Heart right ventricle (tissue), 16 donors: ENCODE results near the gene LRRN4. TPM values are rescaled to one million over a fixed set of nuclear protein-coding genes. Genes with fewer than 3 reads are reported as not detected.

Experiments
- ATAC-seq, 8 donors: fragments of 200-7000 bp; cut with Tn5 transposase; one replicate each; pipeline ENCODE4 v1.9.1; 2020; ENCODE audit warnings: mild to moderate bottlenecking in 8 of 8, moderate library complexity in 8 of 8, moderate number of reproducible peaks in 1 of 8
- DNase-seq, 2 donors: peaks; one replicate each; pipeline ENCODE4 v3.0.0-alpha.2; 2020
- H3K27ac ChIP-seq, 10 donors: fragments of 200-600 bp; sonication (generic) in 2 of 10; one replicate each; pipeline versions ENCODE4 v1.5.0 to v1.8.0; 2020 to 2022; ENCODE audit warnings: mild to moderate bottlenecking in 3 of 10
- H3K27me3 ChIP-seq, 7 donors: fragments of 200-600 bp; one replicate each; pipeline ENCODE4 v1.8.0; 2021 to 2022; ENCODE audit warnings: mild to moderate bottlenecking in 2 of 7
- H3K36me3 ChIP-seq, 9 donors: fragments of 200-600 bp; sonication (generic) in 1 of 9; one replicate each; pipeline versions ENCODE4 v1.5.0 to v1.8.0; 2020 to 2022; ENCODE audit warnings: mild to moderate bottlenecking in 2 of 9
- H3K4me1 ChIP-seq, 9 donors: fragments of 200-600 bp; sonication (generic) in 1 of 9; one replicate each; pipeline versions ENCODE4 v1.5.0 to v1.8.0; 2020 to 2022; ENCODE audit warnings: mild to moderate bottlenecking in 4 of 9
- H3K4me3 ChIP-seq, 10 donors: fragments of 200-600 bp; sonication (generic) in 2 of 10; one replicate each; pipeline versions ENCODE4 v1.5.0 to v1.8.0; 2020 to 2022; ENCODE audit warnings: mild to moderate bottlenecking in 7 of 10, moderate library complexity in 2 of 10
- H3K9me3 ChIP-seq, 11 donors: fragments of 200-600 bp in 10 of 11; sonication (generic) in 2 of 11; one replicate each; pipeline versions ENCODE4 v1.5.0 to v1.8.0; 2013 to 2022; ENCODE audit warnings: mild to moderate bottlenecking in 2 of 11, control low read depth in 1 of 11, moderate library complexity in 1 of 11
- WGBS, 2 donors: extraction: QIAGEN DNeasy Blood & Tissue Kit; methylation state at CpG; one replicate each; pipeline ENCODE4 v1.1.7; 2013; ENCODE audit warnings: inconsistent platforms in 1 of 2; 5-methylcytosine and 5-hydroxymethylcytosine counted together
- intact Hi-C, 10 donors: fragments of 100-400 bp; cut with DNase I; formaldehyde crosslinking; loops; one replicate each; pipeline versions ENCODE4 v1.11.1 to v1.14.2; 2022
- polyA plus RNA-seq, 2 donors: library from polyadenylated mRNA; stranded (reverse); fragments of 200-250 nt; gene quantifications; one replicate each; pipeline ENCODE4 v1.2.3, GENCODE V29; 2013
- total RNA-seq, 10 donors: library from RNA; stranded (reverse); fragmentation: NEBNext Ultra II Directional in 3 of 10; extraction: Animal tissue kit (Norgen Biotek cat#: 25700) in 3 of 10; gene quantifications; one replicate each; pipeline versions ENCODE4 v1.2.1 to v1.2.4, GENCODE V29; 2021 to 2023
- TF ChIP-seq, protein P1 (sequence below), 9 donors: fragments of 200-600 bp; sonication (generic) in 2 of 9; IDR thresholded peaks; one replicate each; pipeline versions ENCODE4 v1.5.0 to v1.8.0; 2021 to 2022; ENCODE audit warnings: antibody characterized with exemption in 9 of 9, mild to moderate bottlenecking in 5 of 9, moderate library complexity in 1 of 9
- donor health status: Arrhythmogenic right ventricular cardiomyopathy.
- donor health status: ischemic (EF 13 %, LVEDD 7.1; RV severe dilation, severe dysfunction).
- donor health status: healthy with polysubstance abuse.
- donor health status: DM: no; HTN: yes; CAD: no.
- donor health status: DM: no; HTN: no; CAD: no.
- donor health status: ischemic (EF 25% LVEDD 6.9; RV normal size, moderate dysfunction).
- donor health status: ischemic (EF 25% LVEDD 5.7; RV mildly dilated, moderate dysfunction).
- donor health status: healthy.
- donor health status: DM: yes; HTN: yes; CAD: no.
- donor health status: Ischemic cardiomyopathy.
- donor health status: ischemic (EF 35%, LVEDD 5.7; RV mildly dilated, moderate dysfunction).
- donor health status: nonischemic (EF 11% LVEDD 7.7; RV severe dilation, severe dysfunction).
- donor health status: DM: yes; HTN: yes; CAD: no.
- donor health status: PGD.
- donor health status: ischemic (EF 29% LVEDD 5.4; RV normal size, mild dysfunction).
- donor health status: nonischemic (EF 23%, LVEDD 6.1; RV moderate dilation, normal function).

LRRN4 gene
- total and polyA plus RNA-seq, 12 donors: 0.11 to 1.1 (median 0.21) TPM; not detected in 4

DNA sequence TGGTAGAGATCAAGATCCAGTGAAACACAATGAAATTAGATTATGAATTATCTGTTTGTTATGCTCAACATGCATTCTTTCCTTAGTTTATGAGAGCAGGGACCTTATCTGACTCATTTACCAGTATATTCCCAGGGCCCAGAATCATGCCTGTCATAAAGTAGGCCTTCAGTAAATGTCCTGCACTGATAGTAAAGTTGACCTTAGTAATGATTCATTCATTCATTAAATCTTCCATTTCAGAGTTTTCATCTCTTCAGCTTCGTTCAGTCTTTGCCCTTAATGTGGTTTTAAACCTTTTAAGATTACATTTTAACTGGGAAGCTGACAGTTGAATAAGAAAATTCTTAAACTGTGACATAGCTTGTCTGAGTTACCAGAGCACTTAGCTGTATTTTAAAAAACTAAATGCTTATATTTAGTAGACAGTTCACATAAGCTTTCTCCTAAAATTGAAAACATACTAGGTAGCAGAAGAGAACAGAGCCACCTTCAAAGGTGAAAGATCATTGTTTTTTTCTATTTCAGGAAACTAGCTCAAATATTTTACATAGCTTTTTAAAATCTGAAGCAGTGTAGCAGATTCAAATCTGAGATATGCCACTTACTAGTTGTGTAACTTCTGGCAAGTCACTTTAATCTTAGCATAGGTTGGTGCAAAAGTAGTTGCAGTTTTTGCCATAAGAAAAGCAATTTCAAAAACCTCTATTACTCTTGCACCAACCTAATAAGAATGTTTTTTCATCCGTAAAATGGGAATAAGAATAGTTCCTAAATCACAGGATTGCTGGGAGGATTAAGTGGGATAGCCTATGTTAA lies 62.0 kb downstream of the LRRN4 start:
- H3K27me3 ChIP-seq: no peaks in the 10 kb centered on the region
- H3K9me3 ChIP-seq: no peaks in the 10 kb centered on the region
- H3K4me1 ChIP-seq: no peaks in the 10 kb centered on the region
- H3K4me3 ChIP-seq: no peak overlapping the region
- peaks cover 0 to 70% (median 11%) of the 10 kb centered on the region in 9 donors for H3K36me3 ChIP-seq
- ATAC-seq: no peak
- intact Hi-C loops: no loop called here
- DNase-seq: no peak
- WGBS, 2 donors: 92 to 96% methylated on average over 2 of the region's 2 CpGs
- TF ChIP-seq, protein P1, sequence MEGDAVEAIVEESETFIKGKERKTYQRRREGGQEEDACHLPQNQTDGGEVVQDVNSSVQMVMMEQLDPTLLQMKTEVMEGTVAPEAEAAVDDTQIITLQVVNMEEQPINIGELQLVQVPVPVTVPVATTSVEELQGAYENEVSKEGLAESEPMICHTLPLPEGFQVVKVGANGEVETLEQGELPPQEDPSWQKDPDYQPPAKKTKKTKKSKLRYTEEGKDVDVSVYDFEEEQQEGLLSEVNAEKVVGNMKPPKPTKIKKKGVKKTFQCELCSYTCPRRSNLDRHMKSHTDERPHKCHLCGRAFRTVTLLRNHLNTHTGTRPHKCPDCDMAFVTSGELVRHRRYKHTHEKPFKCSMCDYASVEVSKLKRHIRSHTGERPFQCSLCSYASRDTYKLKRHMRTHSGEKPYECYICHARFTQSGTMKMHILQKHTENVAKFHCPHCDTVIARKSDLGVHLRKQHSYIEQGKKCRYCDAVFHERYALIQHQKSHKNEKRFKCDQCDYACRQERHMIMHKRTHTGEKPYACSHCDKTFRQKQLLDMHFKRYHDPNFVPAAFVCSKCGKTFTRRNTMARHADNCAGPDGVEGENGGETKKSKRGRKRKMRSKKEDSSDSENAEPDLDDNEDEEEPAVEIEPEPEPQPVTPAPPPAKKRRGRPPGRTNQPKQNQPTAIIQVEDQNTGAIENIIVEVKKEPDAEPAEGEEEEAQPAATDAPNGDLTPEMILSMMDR (IDR thresholded peaks at IDR 0.05): no peak
- no peak overlapping the region for H3K27ac ChIP-seq

DNA sequence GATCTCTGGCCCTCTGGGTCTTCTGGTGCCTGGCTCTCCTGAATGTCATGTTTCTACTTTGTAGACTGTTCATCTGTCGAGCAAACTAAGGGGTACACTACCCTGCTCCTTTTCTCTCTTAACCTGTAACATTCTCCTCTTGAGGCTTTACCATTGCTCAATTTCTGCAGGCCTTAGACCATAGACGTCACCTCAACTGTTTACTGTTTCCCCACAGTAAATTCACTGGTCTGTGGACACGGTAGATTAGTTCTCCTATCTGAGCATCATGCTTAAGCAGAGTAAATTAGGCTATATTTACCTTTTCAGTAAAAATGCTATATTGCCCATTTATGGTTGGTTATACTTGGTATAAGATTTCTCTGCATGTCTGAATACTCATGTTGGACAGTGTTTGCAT lies 62.9 kb downstream of the LRRN4 start:
- no peak for ATAC-seq
- Histone ChIP-seq H3K27me3 (no peaks in the 10 kb centered on the region), H3K27ac (no peak overlapping the region), H3K36me3 (peaks cover 0 to 79% (median 11%) of the 10 kb centered on the region in 9 donors), H3K4me3 (no peak overlapping the region), H3K9me3 (no peaks in the 10 kb centered on the region), H3K4me1 (no peaks in the 10 kb centered on the region)
- intact Hi-C loops: no loop called here
- 92 to 96% methylated on average over 3 of the region's 3 CpGs for WGBS, 2 donors
- TF ChIP-seq, protein P1 (IDR thresholded peaks at IDR 0.05): no peak
- DNase-seq: no peak

Other genes starting within 250 kb of the LRRN4 start
- gene CHGB, start 142.6 kb downstream of the LRRN4 start, total RNA-seq: 10 to 100 TPM in 1 of 10 donors, 1 to 10 TPM in 8, under 1 TPM in 1; 0.98 to 36.5 (median 4.8) TPM
- 1 to 10 TPM; 1.0 to 1.3 TPM for gene CHGB, start 142.6 kb downstream of the LRRN4 start, polyA plus RNA-seq
- 10 to 100 TPM in 3 of 10 donors, 1 to 10 TPM in 7; 7.6 to 12.8 (median 9.2) TPM for gene TRMT6, start 103.5 kb downstream of the LRRN4 start, total RNA-seq
- gene TRMT6, start 103.5 kb downstream of the LRRN4 start, polyA plus RNA-seq: 1 to 10 TPM; 3.7 to 9.4 TPM
- gene MCM8, start 103.4 kb downstream of the LRRN4 start, total RNA-seq: 1 to 10 TPM; 6.1 to 8.9 (median 6.4) TPM
- 1 to 10 TPM; 2.0 to 2.7 TPM for gene MCM8, start 103.4 kb downstream of the LRRN4 start, polyA plus RNA-seq
- 100 to 1,000 TPM in 7 of 10 donors, 10 to 100 TPM in 3; 84.9 to 126 (median 103) TPM for gene CRLS1, start 47.9 kb downstream of the LRRN4 start, total RNA-seq
- 100 to 1,000 TPM in 1 of 2 donors, 10 to 100 TPM in 1; 63.3 to 123 TPM for gene CRLS1, start 47.9 kb downstream of the LRRN4 start, polyA plus RNA-seq
- 1 to 10 TPM in 7 of 10 donors, under 1 TPM in 3; 0.49 to 2.2 (median 1.3) TPM for gene FERMT1, start 69.0 kb upstream of the LRRN4 start, total RNA-seq
- gene FERMT1, start 69.0 kb upstream of the LRRN4 start, polyA plus RNA-seq: under 1 TPM; 0.03 to 0.29 TPM